ENCODE results near the gene TMEM144. TPM values are rescaled to one million over a fixed set of nuclear protein-coding genes. Genes with fewer than 3 reads are reported as not detected.

Gene TMEM144
- total RNA-seq, 1 experiment from 2014 or later, result 3.4 TPM

DNA sequence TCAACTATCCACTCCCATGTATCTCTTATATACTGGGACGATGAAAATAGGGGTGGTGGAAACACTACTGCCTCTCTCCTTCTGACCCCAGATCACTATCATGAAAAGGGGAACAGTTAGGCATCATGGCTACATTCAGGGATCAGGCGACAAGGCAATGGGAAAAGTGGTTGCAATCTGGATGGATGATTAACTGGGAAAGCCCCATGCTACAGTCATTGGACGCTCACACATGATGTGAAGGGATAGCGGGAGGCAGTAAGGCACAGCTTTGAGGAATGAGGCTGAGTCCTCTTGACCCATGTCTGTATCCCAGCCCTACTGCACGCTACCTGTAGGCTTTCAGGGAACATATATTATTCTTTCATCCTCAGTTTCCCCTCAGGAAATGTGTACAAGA, 47.7 kb upstream of the TMEM144 start:
- no peaks in the 10 kb centered on the region for H3K27me3 ChIP-seq (ENCODE audit: insufficient read depth, low read length)
- no peak for DNase-seq
- no peaks in the 10 kb centered on the region for H3K79me1 ChIP-seq (ENCODE audit: insufficient read depth, low read depth, low read length, poor library complexity, severe bottlenecking)
- H3K9me3 ChIP-seq (ENCODE audit: control insufficient read depth, low read depth, low read length), result no peaks in the 10 kb centered on the region
- Mint-ChIP-seq H3K4me3 (no peak overlapping the region), H3K27ac (no peak overlapping the region), H3K27me3 (ENCODE audit: low read depth) (no peaks in the 10 kb centered on the region), H3K9me3 (no peaks in the 10 kb centered on the region), H3K4me1 (peaks cover 5% of the 10 kb centered on the region in 2 experiments; a peak in 3 of 4 replicates), H3K36me3 (ENCODE audit: insufficient read depth in 1 of 3, low read depth in 3 of 3) (no peaks in the 10 kb centered on the region)
- no peak overlapping the region for H3K9ac ChIP-seq (ENCODE audit: extremely low read depth, insufficient read length, low read length)
- H3K4ac ChIP-seq (ENCODE audit: low read depth, low read length), result no peak overlapping the region
- H4K5ac ChIP-seq (ENCODE audit: insufficient read length, low read depth, low read length), result no peak overlapping the region
- no peak overlapping the region for H2BK5ac ChIP-seq (ENCODE audit: insufficient read length, low read length)
- H2BK120ac ChIP-seq (ENCODE audit: low read depth, low read length, poor library complexity, severe bottlenecking), result no peak overlapping the region
- H2BK15ac ChIP-seq (ENCODE audit: low read depth, low read length), result no peak overlapping the region
- no peak overlapping the region for H3K23ac ChIP-seq (ENCODE audit: insufficient read length, low read depth, low read length)
- H3K4me2 ChIP-seq (ENCODE audit: insufficient read depth, insufficient read length, low read length), result no peak overlapping the region
- H4K91ac ChIP-seq (ENCODE audit: insufficient read length, low read depth, low read length), result no peak overlapping the region
- H2BK12ac ChIP-seq (ENCODE audit: insufficient read length, low read depth, low read length), result no peak overlapping the region
- no peak overlapping the region for H2BK20ac ChIP-seq (ENCODE audit: low read depth, low read length, poor library complexity, severe bottlenecking)
- no CpG with 5 or more reads among the region's 5 CpGs for WGBS (ENCODE audit: extremely low coverage, insufficient read length, low lambda C conversion rate)
- no peak overlapping the region for H3K27ac ChIP-seq (ENCODE audit: insufficient read length, low read depth, low read length)
- no peaks in the 10 kb centered on the region; the same call in 1 of the 2 replicates for H3K4me1 ChIP-seq (ENCODE audit: insufficient read depth, low read length)
- no peaks in the 10 kb centered on the region for H3K23me2 ChIP-seq (ENCODE audit: insufficient read length, low read depth, low read length, poor library complexity, severe bottlenecking)
- H4K20me1 ChIP-seq (ENCODE audit: control insufficient read depth, insufficient read depth, insufficient read length), result no peaks in the 10 kb centered on the region
- H3K14ac ChIP-seq (ENCODE audit: insufficient read depth, low read length), result no peak overlapping the region
- H2AK5ac ChIP-seq (ENCODE audit: insufficient read length, low read length), result no peak overlapping the region
- no peak overlapping the region for H2AFZ ChIP-seq (ENCODE audit: low read length)
- no peaks in the 10 kb centered on the region for H3K79me2 ChIP-seq (ENCODE audit: insufficient read depth, low read length)
- H3T11ph ChIP-seq (ENCODE audit: low read length), result no peak overlapping the region
- no peak overlapping the region for H3K18ac ChIP-seq (ENCODE audit: insufficient read length, low read depth, low read length)
- H3K56ac ChIP-seq (ENCODE audit: insufficient read length, low read depth, low read length), result no peak overlapping the region
- TF ChIP-seq, protein P1, sequence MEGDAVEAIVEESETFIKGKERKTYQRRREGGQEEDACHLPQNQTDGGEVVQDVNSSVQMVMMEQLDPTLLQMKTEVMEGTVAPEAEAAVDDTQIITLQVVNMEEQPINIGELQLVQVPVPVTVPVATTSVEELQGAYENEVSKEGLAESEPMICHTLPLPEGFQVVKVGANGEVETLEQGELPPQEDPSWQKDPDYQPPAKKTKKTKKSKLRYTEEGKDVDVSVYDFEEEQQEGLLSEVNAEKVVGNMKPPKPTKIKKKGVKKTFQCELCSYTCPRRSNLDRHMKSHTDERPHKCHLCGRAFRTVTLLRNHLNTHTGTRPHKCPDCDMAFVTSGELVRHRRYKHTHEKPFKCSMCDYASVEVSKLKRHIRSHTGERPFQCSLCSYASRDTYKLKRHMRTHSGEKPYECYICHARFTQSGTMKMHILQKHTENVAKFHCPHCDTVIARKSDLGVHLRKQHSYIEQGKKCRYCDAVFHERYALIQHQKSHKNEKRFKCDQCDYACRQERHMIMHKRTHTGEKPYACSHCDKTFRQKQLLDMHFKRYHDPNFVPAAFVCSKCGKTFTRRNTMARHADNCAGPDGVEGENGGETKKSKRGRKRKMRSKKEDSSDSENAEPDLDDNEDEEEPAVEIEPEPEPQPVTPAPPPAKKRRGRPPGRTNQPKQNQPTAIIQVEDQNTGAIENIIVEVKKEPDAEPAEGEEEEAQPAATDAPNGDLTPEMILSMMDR (conservative IDR thresholded peaks at IDR 0.05), result no peak
- no peak overlapping the region for H4K8ac ChIP-seq (replicated peaks; ENCODE audit: insufficient read length, low read depth, low read length)

Measured in H9 (cell line).